GM23248 (cell line): ENCODE results near the gene INS. TPM values are rescaled to one million over a fixed set of nuclear protein-coding genes. Genes with fewer than 3 reads are reported as not detected.

ENCODE experiments used
- DNase-seq: peaks from one replicate; pipeline ENCODE4 v3.0.0-alpha.2; 2015
- H2AFZ ChIP-seq: fragments of 200-600 bp; sonication (generic); 2 replicates; pipeline ENCODE4 v1.6.1; 2016; ENCODE audit warnings: antibody characterized with exemption
- H3F3A ChIP-seq: fragments of 200-600 bp; sonication (generic); 2 replicates; pipeline ENCODE4 v1.6.1; 2016; ENCODE audit warnings: mild to moderate bottlenecking, antibody characterized with exemption, mixed run types; ENCODE audit not compliant: insufficient read depth
- H3K27ac ChIP-seq: fragments of 200-600 bp; sonication (generic); 2 replicates; pipeline ENCODE4 v1.5.1; 2016; ENCODE audit warnings: mild to moderate bottlenecking
- H3K27me3 ChIP-seq: fragments of 200-600 bp; sonication (generic); replicated peaks from 2 replicates; pipeline ENCODE4 v1.6.1; 2016; ENCODE audit warnings: mild to moderate bottlenecking; ENCODE audit not compliant: insufficient read depth
- H3K36me3 ChIP-seq: fragments of 200-600 bp; sonication (generic); 2 replicates; pipeline ENCODE4 v1.6.1; 2016; ENCODE audit warnings: low read depth, mild to moderate bottlenecking
- H3K4me1 ChIP-seq: fragments of 200-600 bp; sonication (generic); 2 replicates; pipeline ENCODE4 v1.6.1; 2016; ENCODE audit warnings: mild to moderate bottlenecking; ENCODE audit not compliant: insufficient read depth
- H3K4me2 ChIP-seq: fragments of 200-600 bp; sonication (generic); one replicate; pipeline ENCODE4 v1.6.1; 2016; ENCODE audit warnings: mild to moderate bottlenecking; ENCODE audit not compliant: unreplicated experiment
- H3K4me3 ChIP-seq: fragments of 200-600 bp; sonication (generic); 2 replicates; pipeline ENCODE4 v1.5.1; 2016; ENCODE audit warnings: mild to moderate bottlenecking
- H3K79me2 ChIP-seq: fragments of 200-600 bp; sonication (generic); 2 replicates; pipeline ENCODE4 v1.6.1; 2016; ENCODE audit warnings: mild to moderate bottlenecking; ENCODE audit not compliant: insufficient read depth
- H3K9ac ChIP-seq: fragments of 200-600 bp; sonication (generic); 2 replicates; pipeline ENCODE4 v1.6.1; 2016; ENCODE audit warnings: mild to moderate bottlenecking
- H3K9me2 ChIP-seq: fragments of 200-600 bp; sonication (generic); 2 replicates; pipeline ENCODE4 v1.6.1; 2016; ENCODE audit warnings: mixed run types, mild to moderate bottlenecking, moderate library complexity; ENCODE audit not compliant: insufficient read depth
- H3K9me3 ChIP-seq: fragments of 200-600 bp; sonication (generic); one replicate; pipeline ENCODE4 v1.6.1; 2017; ENCODE audit warnings: low read depth
- H4K20me1 ChIP-seq: fragments of 200-600 bp; sonication (generic); 2 replicates; pipeline ENCODE4 v1.6.0; 2016; ENCODE audit not compliant: insufficient read depth
- EZH2 ChIP-seq: fragments of 200-600 bp; sonication (generic); IDR thresholded peaks from 2 replicates; pipeline ENCODE4 v1.6.1; 2018; ENCODE audit warnings: antibody characterized with exemption, mild to moderate bottlenecking; ENCODE audit not compliant: insufficient read depth, poor library complexity, severe bottlenecking
- EZH2phosphoT487 ChIP-seq: fragments of 200-600 bp; sonication (generic); IDR thresholded peaks from 2 replicates; pipeline ENCODE4 v1.6.1; 2018; ENCODE audit warnings: antibody characterized with exemption, moderate library complexity, mild to moderate bottlenecking, low read depth; ENCODE audit not compliant: insufficient read depth
- WGBS, 2 experiments: methylation state at CpG; one replicate each; pipeline ENCODE4 v1.1.6; 2015 to 2017; ENCODE audit warnings: low lambda C conversion rate in 2 of 2, low coverage in 1 of 2; ENCODE audit errors: missing lambda C conversion rate in 2 of 2; 5-methylcytosine and 5-hydroxymethylcytosine counted together
- in situ Hi-C: fragments of 300-500 bp; cut with MboI; formaldehyde crosslinking; loops from 2 replicates; pipeline ENCODE4 v1.15.0; 2020
- polyA plus RNA-seq: library from polyadenylated mRNA; unstranded; fragments of >200 nt; fragmentation: Nextera tagmentation; extraction: Ambion mirVana; gene quantifications from 2 replicates; pipeline ENCODE4 v1.2.1, GENCODE V29; 2016
- total RNA-seq: library from RNA; depleted of rRNA; stranded (reverse); fragments of >200 nt; shearing (Covaris generic); gene quantifications from 2 replicates; pipeline ENCODE4 v1.2.3, GENCODE V29; 2014; rRNA removed

The INS gene
- total RNA-seq (not detected in 2 replicates), polyA plus RNA-seq (not detected in 2 replicates)

DNA sequence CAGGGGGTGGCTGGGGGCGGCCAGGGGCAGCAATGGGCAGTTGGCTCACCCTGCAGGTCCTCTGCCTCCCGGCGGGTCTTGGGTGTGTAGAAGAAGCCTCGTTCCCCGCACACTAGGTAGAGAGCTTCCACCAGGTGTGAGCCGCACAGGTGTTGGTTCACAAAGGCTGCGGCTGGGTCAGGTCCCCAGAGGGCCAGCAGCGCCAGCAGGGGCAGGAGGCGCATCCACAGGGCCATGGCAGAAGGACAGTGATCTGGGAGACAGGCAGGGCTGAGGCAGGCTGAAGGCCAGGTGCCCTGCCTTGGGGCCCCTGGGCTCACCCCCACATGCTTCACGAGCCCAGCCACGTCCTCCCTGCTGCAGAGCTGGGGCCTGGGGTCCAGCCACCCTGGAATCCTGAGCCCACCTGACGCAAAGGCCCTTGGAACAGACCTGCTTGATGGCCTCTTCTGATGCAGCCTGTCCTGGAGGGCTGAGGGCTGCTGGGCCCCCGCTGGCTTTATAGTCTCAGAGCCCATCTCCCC, at the start of gene INS:
Gene INS (minus strand): TSS at position 474 of the 524 bp plus-strand sequence. CDS start 238 bp downstream, at position 236.
- Histone ChIP-seq H4K20me1 (no peaks in the 10 kb centered on the region), H3K4me2 (no peak within 1 kb of the TSS), H3K9me3 (no peaks in the 10 kb centered on the region), H3K36me3 (no peaks in the 10 kb centered on the region), H2AFZ (no peak within 1 kb of the TSS), H3F3A (no peaks in the 10 kb centered on the region), H3K79me2 (no peaks in the 10 kb centered on the region), H3K4me1 (no peaks in the 10 kb centered on the region), H3K9me2 (no peaks in the 10 kb centered on the region), H3K27me3 (no peaks in the 10 kb centered on the region), H3K9ac (no peak within 1 kb of the TSS), H3K4me3 (no peak within 1 kb of the TSS), H3K27ac (no peak within 1 kb of the TSS)
- no peak for DNase-seq
- WGBS, 2 experiments: 34 to 56% methylated on average over 9 to 10 of the region's 13 CpGs
- no peak for TF ChIP-seq EZH2phosphoT487
- no peak for TF ChIP-seq EZH2
- in situ Hi-C loops: loop anchor here (25.0 kb wide), 2 partner anchors 298 to 448 kb away; partner anchors contain the start of gene LSP1

DNA sequence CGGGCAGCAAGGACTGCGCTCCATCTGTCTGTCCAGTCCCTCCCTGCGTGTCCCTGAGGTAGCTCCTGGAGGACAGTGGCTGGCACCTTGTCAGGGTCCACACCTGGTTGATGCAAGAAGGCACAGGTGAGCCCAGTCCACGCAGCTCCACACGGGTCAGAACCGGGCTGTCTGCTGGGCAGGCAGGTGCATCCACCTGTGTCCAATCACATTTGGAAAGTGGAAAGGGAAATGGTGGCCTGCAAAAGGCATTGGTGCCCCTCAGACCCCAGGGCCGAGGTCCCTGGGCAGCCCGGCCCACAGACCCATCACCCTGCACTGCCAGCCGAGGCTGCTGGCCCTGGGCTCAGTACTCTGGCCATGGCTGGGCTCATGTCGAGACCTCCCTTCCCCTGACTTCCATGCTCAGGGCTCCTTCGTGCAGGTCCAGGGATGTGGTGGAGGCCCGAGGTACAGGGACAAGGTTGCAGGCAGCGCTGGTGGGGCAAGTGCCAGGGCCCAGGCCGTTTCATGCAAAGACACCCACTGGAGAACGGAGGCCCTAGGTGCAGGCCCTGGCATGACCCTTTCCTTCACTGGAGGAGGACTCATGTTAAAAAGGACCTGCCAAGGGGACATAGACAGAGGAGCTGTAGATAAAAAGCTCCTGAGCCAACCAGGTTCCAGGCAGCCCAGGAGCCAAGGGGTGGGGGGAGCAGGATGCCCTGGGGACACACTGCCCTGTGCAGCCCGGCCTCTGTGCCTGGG, 49.5 kb upstream of the INS start:
- DNase-seq: no peak
- no peaks in the 10 kb centered on the region for H3K36me3 ChIP-seq
- no peaks in the 10 kb centered on the region for H4K20me1 ChIP-seq
- no peaks in the 10 kb centered on the region for H3K9me3 ChIP-seq
- 46 to 52% methylated on average over 15 to 16 of the region's 16 CpGs for WGBS, 2 experiments
- H3K9ac ChIP-seq: no peak overlapping the region
- H3K4me2 ChIP-seq: no peak overlapping the region
- no peak for TF ChIP-seq EZH2phosphoT487
- no peak for TF ChIP-seq EZH2
- H3K4me3 ChIP-seq: no peak overlapping the region
- in situ Hi-C loops: no loop called here
- H3K27me3 ChIP-seq: peaks cover 11% of the 10 kb centered on the region; the same call in 1 of the 2 replicates
- no peaks in the 10 kb centered on the region for H3K9me2 ChIP-seq
- H3K4me1 ChIP-seq: no peaks in the 10 kb centered on the region
- H3K79me2 ChIP-seq: no peaks in the 10 kb centered on the region
- no peak overlapping the region for H2AFZ ChIP-seq
- H3F3A ChIP-seq: no peaks in the 10 kb centered on the region
- H3K27ac ChIP-seq: no peak overlapping the region

DNA sequence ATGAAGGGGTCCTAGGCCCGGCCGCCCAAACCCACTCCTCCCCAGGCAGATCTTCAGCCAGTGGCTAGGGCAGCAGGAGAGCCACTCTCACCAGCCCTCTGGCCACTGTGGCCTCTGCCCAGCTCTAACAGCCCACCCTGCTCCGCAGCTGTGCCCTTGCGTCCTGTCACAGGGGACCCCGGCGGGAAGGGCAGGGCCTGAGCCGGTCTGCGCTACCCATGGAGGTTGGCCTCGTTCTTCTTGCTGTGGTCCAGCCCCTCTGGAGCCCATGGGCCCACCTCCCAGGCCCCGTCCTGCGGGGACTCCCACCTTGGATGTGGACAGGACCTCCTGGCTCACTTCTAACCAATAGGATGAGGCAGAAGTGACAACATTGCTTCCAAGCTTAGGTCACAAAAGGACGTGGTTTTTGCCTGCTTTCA, 48.9 kb upstream of the INS start:
- H3K27me3 ChIP-seq: peaks cover 11% of the 10 kb centered on the region; the same call in 1 of the 2 replicates
- no peaks in the 10 kb centered on the region for H3F3A ChIP-seq
- in situ Hi-C loops: no loop called here
- TF ChIP-seq EZH2phosphoT487: no peak
- 46 to 52% methylated on average over 12 of the region's 12 CpGs for WGBS, 2 experiments
- no peaks in the 10 kb centered on the region for H3K4me1 ChIP-seq
- no peaks in the 10 kb centered on the region for H4K20me1 ChIP-seq
- H3K4me3 ChIP-seq: no peak overlapping the region
- no peak for DNase-seq
- no peak overlapping the region for H3K4me2 ChIP-seq
- no peak overlapping the region for H3K27ac ChIP-seq
- H3K9ac ChIP-seq: no peak overlapping the region
- no peaks in the 10 kb centered on the region for H3K9me3 ChIP-seq
- no peaks in the 10 kb centered on the region for H3K79me2 ChIP-seq
- no peaks in the 10 kb centered on the region for H3K36me3 ChIP-seq
- no peaks in the 10 kb centered on the region for H3K9me2 ChIP-seq
- H2AFZ ChIP-seq: no peak overlapping the region

DNA sequence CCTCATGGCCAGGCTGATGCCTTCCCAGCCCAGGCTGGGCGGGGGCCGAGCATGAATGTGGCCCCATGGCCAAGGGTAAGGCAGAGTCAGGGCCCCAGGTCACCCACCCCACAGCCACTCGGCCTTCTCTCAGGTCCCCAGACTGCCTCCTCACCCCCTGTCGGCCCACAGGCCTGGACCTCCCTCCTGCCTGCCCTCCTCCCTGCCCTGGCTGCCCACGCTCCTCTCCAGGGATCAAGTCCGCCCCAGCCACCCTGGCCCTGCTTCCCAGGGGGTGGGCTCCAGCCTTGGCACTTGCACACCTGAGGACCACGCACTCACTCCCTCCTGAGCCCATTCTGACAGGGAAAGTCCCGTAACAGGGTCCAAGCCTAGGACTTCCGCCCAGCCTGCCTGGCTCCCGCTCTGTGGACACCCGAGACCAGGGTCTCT, 48.4 kb upstream of the INS start:
- in situ Hi-C loops: no loop called here
- Histone ChIP-seq H3K9me3 (no peaks in the 10 kb centered on the region), H3F3A (no peaks in the 10 kb centered on the region), H3K4me1 (no peaks in the 10 kb centered on the region), H3K9ac (no peak overlapping the region), H4K20me1 (no peaks in the 10 kb centered on the region), H3K4me3 (no peak overlapping the region), H3K79me2 (no peaks in the 10 kb centered on the region), H3K27ac (no peak overlapping the region), H3K9me2 (no peaks in the 10 kb centered on the region), H2AFZ (no peak overlapping the region), H3K4me2 (no peak overlapping the region), H3K36me3 (no peaks in the 10 kb centered on the region), H3K27me3 (peaks cover 11% of the 10 kb centered on the region; the same call in 1 of the 2 replicates)
- TF ChIP-seq EZH2phosphoT487: no peak
- WGBS, 2 experiments: 61 to 64% methylated on average over 7 to 11 of the region's 11 CpGs
- DNase-seq: no peak
